HG03060 (cell line): ENCODE data around the gene NRTN.
A peak's percentile ranks its signal among the peaks of the same experiment; 100 is the strongest.

ENCODE experiments used
- ATAC-seq: cut with Tn5 transposase; IDR thresholded peaks from one replicate; pipeline ENCODE4 v1.9.1; 2021; ENCODE audit warnings: low read depth, moderate number of reproducible peaks; ENCODE audit not compliant: unreplicated experiment

Gene NRTN

GRCh38 chr19:5789886-5790558, 14.8 kb upstream of the NRTN start:
- ATAC-seq, result no peak

- peak; percentile 83 for ATAC-seq
Measured at GRCh38 chr19:5790559-5791520, 14.0 kb upstream of the NRTN start, which contains the start of gene DUS3L. DUS3L (minus strand) TSS chr19:5791163; CDS start chr19:5791141, 22 bp downstream.

GRCh38 chr19:5792224-5792623, 12.6 kb upstream of the NRTN start:
- no peak for ATAC-seq

- ATAC-seq, result no peak
Measured at GRCh38 chr19:5793188-5793587, 11.7 kb upstream of the NRTN start.

- no peak for ATAC-seq
Measured at GRCh38 chr19:5795382-5795919, 9.4 kb upstream of the NRTN start.

- no peak for ATAC-seq
Measured at GRCh38 chr19:5798244-5798643, 6.6 kb upstream of the NRTN start.

- no peak for ATAC-seq
Measured at GRCh38 chr19:5799247-5800241, 5.3 kb upstream of the NRTN start.

- ATAC-seq, result no peak
Measured at GRCh38 chr19:5800361-5801270, 4.3 kb upstream of the NRTN start.

- no peak for ATAC-seq
Measured at GRCh38 chr19:5801796-5802619, 2.9 kb upstream of the NRTN start.

GRCh38 chr19:5803441-5803751, 1.5 kb upstream of the NRTN start:
- no peak for ATAC-seq

- peak; percentile 60 for ATAC-seq
Measured at GRCh38 chr19:5803752-5804515, 933 bp upstream of the NRTN start.

- ATAC-seq, result no peak
Measured at GRCh38 chr19:5805462-5806132, 730 bp downstream of the NRTN start.

- no peak for ATAC-seq
Measured at GRCh38 chr19:5806133-5806489, 1.2 kb downstream of the NRTN start.

- ATAC-seq, result no peak
Measured at GRCh38 chr19:5806905-5807304, 2.0 kb downstream of the NRTN start.

- ATAC-seq, result no peak
Measured at GRCh38 chr19:5808120-5808816, 3.4 kb downstream of the NRTN start.

GRCh38 chr19:5809053-5809452, 4.2 kb downstream of the NRTN start:
- ATAC-seq, result no peak

GRCh38 chr19:5809469-5809868, 4.6 kb downstream of the NRTN start:
- ATAC-seq, result no peak
